GM12878 (cell line): ENCODE results near the gene CHMP6. TPM values are rescaled to one million over a fixed set of nuclear protein-coding genes. Genes with fewer than 3 reads are reported as not detected.

ENCODE experiments used
- ATAC-seq: fragments of 200-7000 bp; cut with Tn5 transposase; 3 replicates; pipeline ENCODE4 v1.9.1; 2020; ENCODE audit warnings: mild to moderate bottlenecking, moderate library complexity
- BruUV-seq: library from RNA; stranded (reverse); fragments of 400-500 nt; replicated peaks from 2 replicates; lab custom pipeline; 2021; lab: Mats Ljungman, UMichigan
- CTCF ChIA-PET: fragments of 300-600 bp; sonication (Branson Sonifier 250); formaldehyde crosslinking; extraction: SDS; loops from one replicate; lab custom pipeline; 2021; ENCODE audit warnings: inconsistent platforms; lab: Yijun Ruan, JAX
- POLR2A ChIA-PET: fragments of 350-600 bp; formaldehyde crosslinking; extraction: SDS; loops from one replicate; lab custom pipeline; 2021; ENCODE audit warnings: inconsistent platforms; lab: Charles Lee
- RAD21 ChIA-PET: fragments of 300-600 bp; sonication (Branson Sonifier 250); formaldehyde crosslinking; loops from one replicate; lab custom pipeline; 2023; ENCODE audit warnings: antibody characterized with exemption; ENCODE audit not compliant: unreplicated experiment; lab: Charles Lee
- SMC1A ChIA-PET: fragments of 300-600 bp; sonication (Branson Sonifier 250); formaldehyde crosslinking; loops from one replicate; lab custom pipeline; 2023; ENCODE audit not compliant: unreplicated experiment, uncharacterized antibody; lab: Charles Lee
- DNase-seq: peaks from one replicate; pipeline ENCODE4 v3.0.0-alpha.2; 2011; ENCODE audit warnings: low read depth, low spot score
- FAIRE-seq: peaks from 3 replicates; lab custom pipeline; 2011; peaks lifted over from hg19 to GRCh38; lab: Jason Lieb, UNC
- H2AFZ ChIP-seq: 2 replicates; pipeline ENCODE4 v1.6.0; 2011; ENCODE audit warnings: low read depth, low read length, control low read depth; ENCODE audit not compliant: control insufficient read depth
- H3K27ac ChIP-seq: 2 replicates; pipeline ENCODE4 v1.5.1; 2011; ENCODE audit warnings: control low read depth; ENCODE audit not compliant: control insufficient read depth, insufficient read depth
- H3K27me3 ChIP-seq, 2 experiments: replicated peaks in 1 of 2; 2 replicates each; pipeline versions ENCODE4 v1.6.0 to v1.6.1; 2011; ENCODE audit warnings: low read length in 1 of 2; ENCODE audit not compliant: control insufficient read depth in 2 of 2, insufficient read depth in 2 of 2
- H3K36me3 ChIP-seq, 2 experiments: 2 replicates each; pipeline ENCODE4 v1.5.1; 2011; ENCODE audit warnings: low read length in 1 of 2; ENCODE audit not compliant: control insufficient read depth in 2 of 2, insufficient read depth in 2 of 2
- H3K4me1 ChIP-seq: 2 replicates; pipeline ENCODE4 v1.6.1; 2011; ENCODE audit warnings: mild to moderate bottlenecking, low read length, moderate library complexity, mixed read lengths; ENCODE audit not compliant: control insufficient read depth, insufficient read depth
- H3K4me2 ChIP-seq: 2 replicates; pipeline ENCODE4 v1.6.0; 2011; ENCODE audit warnings: control low read depth; ENCODE audit not compliant: control insufficient read depth, insufficient read depth
- H3K4me3 ChIP-seq: fragments of 200-600 bp; sonication (generic); 2 replicates; pipeline ENCODE4 v1.5.1; 2016
- H3K79me2 ChIP-seq: 2 replicates; pipeline ENCODE4 v1.6.0; 2011; ENCODE audit warnings: low read length; ENCODE audit not compliant: control insufficient read depth, insufficient read depth
- H3K9ac ChIP-seq: 2 replicates; pipeline ENCODE4 v1.8.0; 2011; ENCODE audit warnings: low read length, control low read depth, mixed read lengths; ENCODE audit not compliant: control insufficient read depth, insufficient read depth
- H3K9me3 ChIP-seq: replicated peaks from 3 replicates; pipeline ENCODE4 v1.5.1; 2011; ENCODE audit warnings: mild to moderate bottlenecking, low read length; ENCODE audit not compliant: control insufficient read depth, insufficient read depth
- H4K20me1 ChIP-seq: 2 replicates; pipeline ENCODE4 v1.6.0; 2011; ENCODE audit not compliant: control insufficient read depth, insufficient read depth
- CBX5 ChIP-seq: sonication (generic); IDR thresholded peaks from 2 replicates; pipeline ENCODE4 v1.6.1; 2016; ENCODE audit warnings: low read depth, moderate library complexity, mild to moderate bottlenecking, inconsistent platforms
- CREM ChIP-seq: IDR thresholded peaks from 2 replicates; pipeline ENCODE4 v1.6.1; 2014; ENCODE audit warnings: antibody characterized with exemption, low read depth
- HDGF ChIP-seq: fragments of 450-650 bp; IDR thresholded peaks from 2 replicates; pipeline ENCODE4 v1.6.1; 2016; ENCODE audit warnings: antibody characterized with exemption
- KLF5 ChIP-seq: fragments of 450-650 bp; IDR thresholded peaks from 2 replicates; pipeline ENCODE4 v1.6.1; 2014; ENCODE audit warnings: mild to moderate bottlenecking; ENCODE audit not compliant: partially characterized antibody
- MTA2 ChIP-seq: fragments of 450-650 bp; IDR thresholded peaks from 2 replicates; pipeline ENCODE4 v1.6.1; 2016; ENCODE audit warnings: low read depth, mild to moderate bottlenecking, moderate library complexity
- NFYB ChIP-seq: IDR thresholded peaks from 2 replicates; pipeline ENCODE4 v1.6.1; 2011; ENCODE audit warnings: low read depth, mild to moderate bottlenecking, low read length, improper control_type of control experiment, moderate library complexity; ENCODE audit not compliant: insufficient read depth
- ZNF24 ChIP-seq: fragments of 450-650 bp; IDR thresholded peaks from 2 replicates; pipeline ENCODE4 v1.6.1; 2017; ENCODE audit warnings: antibody characterized with exemption, mild to moderate bottlenecking
- WGBS: methylation state at CpG from one replicate; pipeline ENCODE4 v1.1.6; 2016; ENCODE audit warnings: low lambda C conversion rate; ENCODE audit not compliant: insufficient replicate concordance, insufficient coverage; ENCODE audit errors: missing lambda C conversion rate; 5-methylcytosine and 5-hydroxymethylcytosine counted together
- in situ Hi-C: fragments of 300-500 bp; cut with MboI; formaldehyde crosslinking; loops from 9 replicates; pipeline ENCODE4 v1.14.3; 2018; ENCODE audit warnings: mixed read lengths
- intact Hi-C: fragments of 100-400 bp; cut with micrococcal nuclease; formaldehyde crosslinking; loops from one replicate; pipeline ENCODE4 v1.14.2; 2022; ENCODE audit not compliant: unreplicated experiment
- polyA plus RNA-seq, 11 experiments: library from polyadenylated mRNA; depleted of rRNA in 4 of 11; unstranded in 6 of 11; stranded (reverse) in 5 of 11; fragments of >200 nt; fragmentation: Nextera tagmentation in 4 of 11; fragmentation: Illumina TruSeq in 1 of 11; extraction: Ambion mirVana in 4 of 11; extraction: Trizol in 1 of 11; gene quantifications; 1 replicate in 1 of 11; 2 replicates in 10 of 11; pipeline versions ENCODE4 v1.2.1 to v1.2.3, GENCODE V29; 2011 to 2016; ENCODE audit warnings: inconsistent platforms in 2 of 11, missing spikeins in 2 of 11, low read depth in 1 of 11
- total RNA-seq, 4 experiments: library from RNA; depleted of rRNA in 3 of 4; stranded (reverse); fragments of >200 nt in 3 of 4; fragmentation: Illumina TruSeq in 1 of 4; extraction: Trizol in 1 of 4; gene quantifications; 2 replicates each; pipeline versions ENCODE4 v1.2.1 to v1.2.3, GENCODE V29; 2013 to 2021
- TF ChIP-seq, protein P1 (sequence below): fragments of 450-650 bp; IDR thresholded peaks from 2 replicates; pipeline ENCODE4 v1.6.1; 2016; ENCODE audit warnings: mild to moderate bottlenecking, moderate library complexity, borderline replicate concordance

CHMP6 gene
- total and polyA plus RNA-seq, 10 of the 15 experiments (the other 5 are each of a cell fraction or from before 2014, with no cell fraction given), result 0.21 to 37.9 (median 14.7) TPM

- Histone ChIP-seq H3K9me3 (no peaks in the 10 kb centered on the region), H3K27me3 (peaks cover 5 to 11% of the 10 kb centered on the region in 2 experiments), H3K4me1 (no peaks in the 10 kb centered on the region), H3K79me2 (no peaks in the 10 kb centered on the region)
- 55% methylated on average over 33 of the region's 34 CpGs for whole genome bisulfite sequencing
- POLR2A ChIA-PET, result no interaction called here
- ATAC-seq, result no peak
- in situ Hi-C loops, result no loop called here
- TF ChIP-seq KLF5 (no peak), NFYB (no peak), HDGF (no peak)
- TF ChIP-seq, all 136 proteins: peak for 0
- Histone ChIP-seq H4K20me1 (no peaks in the 10 kb centered on the region), H2AFZ (no peak overlapping the region), H3K4me3 (no peak overlapping the region), H3K4me2 (no peak overlapping the region), H3K9ac (no peak overlapping the region), H3K27ac (no peak overlapping the region), H3K36me3 (no peaks in the 10 kb centered on the region)
- SMC1A ChIA-PET, result no interaction called here
- RAD21 ChIA-PET, result no interaction called here
- FAIRE-seq (no peak), DNase-seq (no peak)
- intact Hi-C loops, result no loop called here
- BruUV-seq, result no TSS peak
- CTCF ChIA-PET, result interaction anchor here (0.6 to 1.4 kb wide), 3 partner anchors 9 to 606 kb away, joined by 3 read pairs; no protein-coding TSS in a partner anchor
Measured at GRCh38 chr17:81032641-81033480, 41.2 kb downstream of the CHMP6 start.

DNA sequence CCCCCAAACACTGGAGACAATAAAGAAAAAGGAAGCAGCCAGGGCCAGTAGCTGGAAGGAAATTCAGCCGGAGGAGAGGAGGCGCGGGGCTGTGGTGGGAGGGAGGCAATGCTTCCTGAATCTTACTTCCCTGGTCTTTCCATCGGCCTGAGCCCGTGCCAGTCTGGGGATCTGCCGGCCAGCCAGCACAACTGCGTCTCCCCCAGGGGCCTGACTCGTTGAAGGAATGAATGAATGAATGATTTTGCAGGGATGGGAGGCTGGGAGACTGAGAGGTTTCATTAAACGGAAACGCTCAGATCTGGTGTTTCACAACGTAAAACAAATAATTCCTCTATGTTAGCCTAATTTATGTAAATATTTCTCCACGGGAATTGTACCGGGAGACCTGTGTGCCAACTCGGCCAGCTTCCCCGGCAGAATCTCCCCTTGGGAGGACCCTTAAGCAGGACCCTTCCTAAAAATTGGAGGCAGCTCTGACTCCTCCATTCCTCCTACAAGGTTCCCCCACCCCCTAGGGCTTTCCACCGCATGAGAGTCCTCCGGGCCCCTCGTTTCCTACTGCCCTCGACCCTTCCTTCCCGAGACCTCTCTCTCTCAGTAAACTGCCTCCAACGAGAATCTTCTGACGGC, 42.0 kb downstream of the CHMP6 start:
- Histone ChIP-seq H3K4me1 (no peaks in the 10 kb centered on the region), H3K9ac (no peak overlapping the region), H4K20me1 (no peaks in the 10 kb centered on the region), H3K27ac (no peak overlapping the region), H3K4me3 (no peak overlapping the region), H3K9me3 (no peaks in the 10 kb centered on the region), H3K4me2 (no peak overlapping the region), H3K79me2 (no peaks in the 10 kb centered on the region), H3K27me3 (peaks cover 5 to 11% of the 10 kb centered on the region in 2 experiments), H2AFZ (no peak overlapping the region), H3K36me3 (no peaks in the 10 kb centered on the region)
- SMC1A ChIA-PET, result no interaction called here
- DNase-seq (no peak), ATAC-seq (no peak), FAIRE-seq (no peak)
- RAD21 ChIA-PET, result no interaction called here
- in situ Hi-C loops (no loop called here), intact Hi-C loops (no loop called here)
- CTCF ChIA-PET, result interaction anchor here (1.3 to 1.4 kb wide), 2 partner anchors 10 to 451 kb away, joined by 3 read pairs; no protein-coding TSS in a partner anchor
- no TSS peak for BruUV-seq
- POLR2A ChIA-PET, result no interaction called here
- WGBS, result 4% methylated on average over 22 of the region's 22 CpGs
- TF ChIP-seq ZNF24 (peak; percentile 71; the same call in 1 of the 2 replicates), MTA2 (no peak), CREM (no peak), CBX5 (no peak)
- TF ChIP-seq, protein P1, sequence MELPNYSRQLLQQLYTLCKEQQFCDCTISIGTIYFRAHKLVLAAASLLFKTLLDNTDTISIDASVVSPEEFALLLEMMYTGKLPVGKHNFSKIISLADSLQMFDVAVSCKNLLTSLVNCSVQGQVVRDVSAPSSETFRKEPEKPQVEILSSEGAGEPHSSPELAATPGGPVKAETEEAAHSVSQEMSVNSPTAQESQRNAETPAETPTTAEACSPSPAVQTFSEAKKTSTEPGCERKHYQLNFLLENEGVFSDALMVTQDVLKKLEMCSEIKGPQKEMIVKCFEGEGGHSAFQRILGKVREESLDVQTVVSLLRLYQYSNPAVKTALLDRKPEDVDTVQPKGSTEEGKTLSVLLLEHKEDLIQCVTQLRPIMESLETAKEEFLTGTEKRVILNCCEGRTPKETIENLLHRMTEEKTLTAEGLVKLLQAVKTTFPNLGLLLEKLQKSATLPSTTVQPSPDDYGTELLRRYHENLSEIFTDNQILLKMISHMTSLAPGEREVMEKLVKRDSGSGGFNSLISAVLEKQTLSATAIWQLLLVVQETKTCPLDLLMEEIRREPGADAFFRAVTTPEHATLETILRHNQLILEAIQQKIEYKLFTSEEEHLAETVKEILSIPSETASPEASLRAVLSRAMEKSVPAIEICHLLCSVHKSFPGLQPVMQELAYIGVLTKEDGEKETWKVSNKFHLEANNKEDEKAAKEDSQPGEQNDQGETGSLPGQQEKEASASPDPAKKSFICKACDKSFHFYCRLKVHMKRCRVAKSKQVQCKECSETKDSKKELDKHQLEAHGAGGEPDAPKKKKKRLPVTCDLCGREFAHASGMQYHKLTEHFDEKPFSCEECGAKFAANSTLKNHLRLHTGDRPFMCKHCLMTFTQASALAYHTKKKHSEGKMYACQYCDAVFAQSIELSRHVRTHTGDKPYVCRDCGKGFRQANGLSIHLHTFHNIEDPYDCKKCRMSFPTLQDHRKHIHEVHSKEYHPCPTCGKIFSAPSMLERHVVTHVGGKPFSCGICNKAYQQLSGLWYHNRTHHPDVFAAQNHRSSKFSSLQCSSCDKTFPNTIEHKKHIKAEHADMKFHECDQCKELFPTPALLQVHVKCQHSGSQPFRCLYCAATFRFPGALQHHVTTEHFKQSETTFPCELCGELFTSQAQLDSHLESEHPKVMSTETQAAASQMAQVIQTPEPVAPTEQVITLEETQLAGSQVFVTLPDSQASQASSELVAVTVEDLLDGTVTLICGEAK, result no peak
